Fibroblast of skin of scalp (primary cell): ENCODE data around the gene ECT2L.
A peak's percentile ranks its signal among the peaks of the same experiment; 100 is the strongest.
"Not testable (repeated sequence)": the region's sequence is repeated elsewhere in the genome, so short reads cannot be mapped to it uniquely, and the experiment has no call there.

Experiments
- DNase-seq: peaks from one replicate; pipeline ENCODE4 v3.0.0-alpha.2; 2013

ECT2L gene

GRCh38 chr6:138863321-138863720, 67.4 kb downstream of the ECT2L start:
- DNase-seq, result peak; percentile 18

GRCh38 chr6:138864343-138864890, 68.5 kb downstream of the ECT2L start:
- DNase-seq, result no peak

- DNase-seq, result no peak
These were observed 69.7 kb downstream of the ECT2L start for GRCh38 chr6:138865480-138866109.

- no peak for DNase-seq
These were observed 72.3 kb downstream of the ECT2L start for GRCh38 chr6:138868181-138868580.

GRCh38 chr6:138869398-138869797, 73.5 kb downstream of the ECT2L start:
- DNase-seq, result no peak

GRCh38 chr6:138873191-138873590, 77.3 kb downstream of the ECT2L start:
- no peak for DNase-seq

GRCh38 chr6:138882369-138883017, 86.6 kb downstream of the ECT2L start:
- no peak for DNase-seq

- no peak for DNase-seq
These were observed 89.4 kb downstream of the ECT2L start for GRCh38 chr6:138885156-138885819.

GRCh38 chr6:138891255-138891986, 95.5 kb downstream of the ECT2L start:
- DNase-seq, result no peak

GRCh38 chr6:138896104-138896756, 100.3 kb downstream of the ECT2L start:
- no peak for DNase-seq

- DNase-seq, result no peak
These were observed 101.1 kb downstream of the ECT2L start for GRCh38 chr6:138897031-138897430.

- DNase-seq, result no peak
These were observed 111.3 kb downstream of the ECT2L start for GRCh38 chr6:138907167-138907566.

GRCh38 chr6:138909511-138909910, 113.6 kb downstream of the ECT2L start:
- no peak for DNase-seq

- DNase-seq, result no peak
These were observed 114.1 kb downstream of the ECT2L start for GRCh38 chr6:138909975-138910374.

- peak; percentile 6 for DNase-seq
These were observed 116.4 kb downstream of the ECT2L start for GRCh38 chr6:138912308-138912707.

- DNase-seq, result no peak
These were observed 118.8 kb downstream of the ECT2L start for GRCh38 chr6:138914701-138915100.

- no peak for DNase-seq
These were observed 125.0 kb downstream of the ECT2L start for GRCh38 chr6:138920906-138921305.

- no peak for DNase-seq
These were observed 127.7 kb downstream of the ECT2L start for GRCh38 chr6:138923561-138923960.

GRCh38 chr6:138925806-138926205, 129.9 kb downstream of the ECT2L start:
- DNase-seq, result no peak

- no peak for DNase-seq
These were observed 130.7 kb downstream of the ECT2L start for GRCh38 chr6:138926579-138926978.

GRCh38 chr6:138931660-138932059, 135.8 kb downstream of the ECT2L start:
- no peak for DNase-seq

GRCh38 chr6:138936873-138937272, 141.0 kb downstream of the ECT2L start:
- DNase-seq, result not testable (repeated sequence)
